IMR-90 (cell line): Measurements from ENCODE around the gene CDK5. TPM values are rescaled to one million over a fixed set of nuclear protein-coding genes. Genes with fewer than 3 reads are reported as not detected.

Experiments
- ATAC-seq: fragments of 200-7000 bp; cut with Tn5 transposase; 2 replicates; pipeline ENCODE4 v1.9.1; 2020; ENCODE audit warnings: low read depth, mild to moderate bottlenecking, moderate library complexity
- BruUV-seq: library from RNA; stranded (reverse); fragments of 400-500 nt; replicated peaks from 2 replicates; lab custom pipeline; 2021; lab: Mats Ljungman, UMichigan
- CTCF ChIA-PET: fragments of 300-600 bp; formaldehyde crosslinking; extraction: SDS; loops from one replicate; lab custom pipeline; 2021; ENCODE audit warnings: antibody characterized with exemption; lab: Yijun Ruan, JAX
- POLR2A ChIA-PET: fragments of 300-600 bp; sonication (Branson Sonifier 250); formaldehyde crosslinking; loops from one replicate; lab custom pipeline; 2022; ENCODE audit warnings: antibody characterized with exemption; ENCODE audit not compliant: unreplicated experiment; lab: Charles Lee
- DNase-seq: peaks from one replicate; pipeline ENCODE4 v3.0.0; 2013
- H2AFZ ChIP-seq: replicated peaks from 2 replicates; pipeline ENCODE3; 2013; ENCODE audit warnings: low read length, mild to moderate bottlenecking; ENCODE audit not compliant: poor library complexity
- H2AK5ac ChIP-seq: 2 replicates; pipeline ENCODE4 v1.6.1; 2013; ENCODE audit warnings: low read depth, low read length, inconsistent platforms
- H2AK9ac ChIP-seq: replicated peaks from 2 replicates; pipeline ENCODE3; 2013; ENCODE audit warnings: mild to moderate bottlenecking, low read depth, low read length, moderate library complexity; ENCODE audit not compliant: poor library complexity
- H2BK120ac ChIP-seq: 2 replicates; pipeline ENCODE4 v1.6.1; 2013; ENCODE audit warnings: low read depth, low read length, inconsistent platforms
- H2BK15ac ChIP-seq: 3 replicates; pipeline ENCODE4 v1.6.1; 2013; ENCODE audit warnings: low read depth, low read length, inconsistent platforms
- H2BK20ac ChIP-seq: 2 replicates; pipeline ENCODE4 v1.6.1; 2013; ENCODE audit warnings: low read depth, mild to moderate bottlenecking, inconsistent platforms, low read length, moderate library complexity
- H2BK5ac ChIP-seq: 2 replicates; pipeline ENCODE4 v1.6.1; 2013; ENCODE audit warnings: mild to moderate bottlenecking, low read depth, low read length, inconsistent platforms; ENCODE audit not compliant: poor library complexity, severe bottlenecking
- H3K14ac ChIP-seq: replicated peaks from 2 replicates; pipeline ENCODE4 v1.6.1; 2013; ENCODE audit warnings: low read depth, low read length, inconsistent platforms
- H3K18ac ChIP-seq: 2 replicates; pipeline ENCODE4 v1.6.1; 2013; ENCODE audit warnings: low read depth, low read length, control low read depth
- H3K23ac ChIP-seq: 2 replicates; pipeline ENCODE4 v1.6.1; 2013; ENCODE audit warnings: low read depth, low read length, inconsistent platforms
- H3K27ac ChIP-seq: 2 replicates; pipeline ENCODE4 v1.5.1; 2013; ENCODE audit warnings: mild to moderate bottlenecking, control low read depth, low read length; ENCODE audit not compliant: insufficient read depth
- H3K27me3 ChIP-seq: 2 replicates; pipeline ENCODE4 v1.6.1; 2013; ENCODE audit warnings: low read length; ENCODE audit not compliant: control insufficient read depth, insufficient read depth
- H3K36me3 ChIP-seq: 2 replicates; pipeline ENCODE4 v1.6.1; 2013; ENCODE audit warnings: low read length, mixed read lengths; ENCODE audit not compliant: control insufficient read depth, insufficient read depth
- H3K4ac ChIP-seq: 2 replicates; pipeline ENCODE4 v1.6.1; 2013; ENCODE audit warnings: low read depth, low read length, inconsistent platforms
- H3K4me1 ChIP-seq: 2 replicates; pipeline ENCODE4 v1.6.1; 2013; ENCODE audit warnings: low read length, mixed read lengths; ENCODE audit not compliant: control insufficient read depth, insufficient read depth
- H3K4me2 ChIP-seq: 2 replicates; pipeline ENCODE4 v1.6.1; 2013; ENCODE audit warnings: low read depth, mild to moderate bottlenecking, control low read depth, low read length, moderate library complexity
- H3K4me3 ChIP-seq: 2 replicates; pipeline ENCODE4 v1.5.1; 2013; ENCODE audit warnings: low read depth, mild to moderate bottlenecking, control low read depth, low read length, moderate library complexity; ENCODE audit not compliant: insufficient read depth
- H3K56ac ChIP-seq: 2 replicates; pipeline ENCODE4 v1.6.1; 2013; ENCODE audit warnings: low read length, inconsistent platforms; ENCODE audit not compliant: insufficient read depth; ENCODE audit errors: extremely low read depth
- H3K79me1 ChIP-seq, 2 experiments: 2 replicates each; pipeline ENCODE4 v1.6.1; 2013; ENCODE audit warnings: low read length in 2 of 2, inconsistent platforms in 1 of 2, low read depth in 1 of 2
- H3K9ac ChIP-seq: 2 replicates; pipeline ENCODE4 v1.6.1; 2013; ENCODE audit warnings: low read depth, low read length, control low read depth
- H3K9me1 ChIP-seq: 2 replicates; pipeline ENCODE4 v1.6.1; 2013; ENCODE audit warnings: low read length, inconsistent platforms; ENCODE audit not compliant: insufficient read depth
- H3K9me3 ChIP-seq: 2 replicates; pipeline ENCODE4 v1.6.1; 2013; ENCODE audit warnings: low read length; ENCODE audit not compliant: control insufficient read depth, insufficient read depth
- H4K20me1 ChIP-seq: 2 replicates; pipeline ENCODE4 v1.6.1; 2013; ENCODE audit warnings: low read length, inconsistent platforms; ENCODE audit not compliant: insufficient read depth
- H4K5ac ChIP-seq: 2 replicates; pipeline ENCODE4 v1.6.1; 2013; ENCODE audit warnings: mild to moderate bottlenecking, low read depth, low read length, control low read depth
- H4K8ac ChIP-seq, 2 experiments: 2 replicates each; pipeline ENCODE4 v1.6.1; 2013; ENCODE audit warnings: low read depth in 2 of 2, low read length in 2 of 2, control low read depth in 1 of 2, inconsistent platforms in 1 of 2
- H4K91ac ChIP-seq: 2 replicates; pipeline ENCODE4 v1.6.1; 2013; ENCODE audit warnings: low read depth, low read length, inconsistent platforms; ENCODE audit not compliant: insufficient read depth
- CHD1 ChIP-seq: IDR thresholded peaks from 2 replicates; pipeline ENCODE4 v1.6.1; 2012; ENCODE audit warnings: low read depth, low read length, improper control_type of control experiment
- FOS ChIP-seq: fragments of 150-350 bp; IDR thresholded peaks from 2 replicates; pipeline ENCODE4 v1.6.1; 2016; ENCODE audit warnings: low read depth, low read length
- MAZ ChIP-seq: IDR thresholded peaks from 2 replicates; pipeline ENCODE4 v1.6.1; 2012; ENCODE audit warnings: low read depth, mild to moderate bottlenecking, low read length, improper control_type of control experiment, moderate library complexity, borderline replicate concordance
- POLR2A ChIP-seq: IDR thresholded peaks from 2 replicates; pipeline ENCODE4 v1.6.1; 2012; ENCODE audit warnings: mild to moderate bottlenecking, low read depth, low read length
- RAD21 ChIP-seq: IDR thresholded peaks from 2 replicates; pipeline ENCODE4 v1.6.1; 2012; ENCODE audit warnings: low read length, improper control_type of control experiment
- RCOR1 ChIP-seq: IDR thresholded peaks from 2 replicates; pipeline ENCODE4 v1.6.1; 2012; ENCODE audit warnings: mild to moderate bottlenecking, low read length, improper control_type of control experiment; ENCODE audit not compliant: insufficient replicate concordance
- WGBS, 2 experiments: methylation state at CpG; one replicate each; pipeline versions ENCODE4 v1.1.5 to v1.1.7; 2013; ENCODE audit warnings: missing lambda C conversion rate in 2 of 2; ENCODE audit not compliant: insufficient read length in 1 of 2; ENCODE audit errors: extremely low coverage in 2 of 2; 5-methylcytosine and 5-hydroxymethylcytosine counted together
- dilution Hi-C: fragments of 300-500 bp; cut with HindIII; formaldehyde crosslinking; loops from one replicate; pipeline ENCODE4 v1.14.3; 2018; ENCODE audit warnings: low sequenced_read_pairs; ENCODE audit not compliant: unreplicated experiment
- in situ Hi-C: fragments of 300-500 bp; cut with MboI; formaldehyde crosslinking; loops from 3 replicates; pipeline ENCODE4 v1.14.3; 2019; ENCODE audit warnings: low sequenced_read_pairs, inconsistent platforms, mixed read lengths
- intact Hi-C: fragments of 100-400 bp; cut with micrococcal nuclease; formaldehyde crosslinking; loops from 2 replicates; pipeline ENCODE4 v1.10.0; 2022
- polyA plus RNA-seq, 3 experiments: library from polyadenylated mRNA; depleted of rRNA; stranded (reverse); fragments of >200 nt; gene quantifications; 2 replicates each; pipeline ENCODE4 v1.2.3, GENCODE V29; 2012; ENCODE audit warnings: low replicate concordance in 1 of 3
- total RNA-seq: library from RNA; depleted of rRNA; stranded (reverse); fragments of >200 nt; gene quantifications from 2 replicates; pipeline ENCODE4 v1.2.3, GENCODE V29; 2012
- TF ChIP-seq, protein P1 (sequence below): fragments of 150-350 bp; IDR thresholded peaks from 2 replicates; pipeline ENCODE4 v1.6.1; 2017; ENCODE audit warnings: mild to moderate bottlenecking, antibody characterized with exemption, low read length, low read depth

CDK5 gene
- total and polyA plus RNA-seq, 2 of the 4 experiments (the other 2 are of a cell fraction), result 22.4 to 34.8 TPM

GRCh38 chr7:151088856-151089699 lies 31.4 kb upstream of the CDK5 start:
- peak overlapping the region; percentile 2; the same call in 1 of the 2 replicates for H2BK20ac ChIP-seq

More at GRCh38 chr7:151088856-151089699, 31.4 kb upstream of the CDK5 start:
- Histone ChIP-seq H3K9me1 (peaks cover 8% of the 10 kb centered on the region; the same call in 1 of the 2 replicates), H3K4me2 (peak overlapping the region; percentile 54), H2BK120ac (peak overlapping the region; percentile 52), H3K4ac (peak overlapping the region; percentile 81), H3K36me3 (peaks cover 11% of the 10 kb centered on the region; the same call in 1 of the 2 replicates), H3K14ac (peak overlapping the region; percentile 89), H2BK5ac (peak overlapping the region; percentile 51), H3K27ac (peak overlapping the region; percentile 50), H3K9me3 (no peaks in the 10 kb centered on the region), H2AK5ac (peak overlapping the region; percentile 77), H3K4me3 (peak overlapping the region; percentile 86), H3K79me1 (peaks cover 4 to 58% of the 10 kb centered on the region in 2 experiments; a peak in 2 of 4 replicates), H4K8ac (peak overlapping the region; percentile 8 to 25; a peak in 3 of 4 replicates), H4K5ac (peak overlapping the region; percentile 4; the same call in 1 of the 2 replicates), H4K20me1 (peaks cover 65% of the 10 kb centered on the region), H3K23ac (peak overlapping the region; percentile 96), H3K18ac (0 out of 2 replicates have a peak overlapping the region, but pooled peaks have one; percentile 6), H2AFZ (peak overlapping the region; percentile 81), H3K56ac (peak overlapping the region; percentile 49), H3K9ac (peak overlapping the region; percentile 80), H3K4me1 (peaks cover 21% of the 10 kb centered on the region), H2BK15ac (peak overlapping the region; percentile 2; the same call in 1 of the 3 replicates), H2AK9ac (peak overlapping the region; percentile 76), H3K27me3 (no peaks in the 10 kb centered on the region), H4K91ac (peak overlapping the region; percentile 70)
- BruUV-seq, result no TSS peak
- in situ Hi-C loops (no loop called here), dilution Hi-C loops (no loop called here), intact Hi-C loops (loop anchor here (1.0 kb wide), 1 partner anchor 22 kb away; no protein-coding TSS in a partner anchor)
- ATAC-seq (peak; percentile 31), DNase-seq (peak; percentile 76)
- CTCF ChIA-PET, result interaction anchor here (0.9 to 1.3 kb wide), 4 partner anchors 21 to 35 kb away, joined by 3 to 4 read pairs (median 3); no protein-coding TSS in a partner anchor
- 8% methylated on average over 12 of the region's 30 CpGs; no CpG with 5 or more reads in 1 of the 2 experiments for WGBS, 2 experiments
- POLR2A ChIA-PET, result interaction anchor here (0.5 to 1.0 kb wide), 2 partner anchors 19 to 24 kb away, joined by 3 to 5 read pairs; no protein-coding TSS in a partner anchor
- TF ChIP-seq, protein P1, sequence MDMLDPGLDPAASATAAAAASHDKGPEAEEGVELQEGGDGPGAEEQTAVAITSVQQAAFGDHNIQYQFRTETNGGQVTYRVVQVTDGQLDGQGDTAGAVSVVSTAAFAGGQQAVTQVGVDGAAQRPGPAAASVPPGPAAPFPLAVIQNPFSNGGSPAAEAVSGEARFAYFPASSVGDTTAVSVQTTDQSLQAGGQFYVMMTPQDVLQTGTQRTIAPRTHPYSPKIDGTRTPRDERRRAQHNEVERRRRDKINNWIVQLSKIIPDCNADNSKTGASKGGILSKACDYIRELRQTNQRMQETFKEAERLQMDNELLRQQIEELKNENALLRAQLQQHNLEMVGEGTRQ, result 0 out of 2 replicates have a peak, but pooled peaks have one; percentile 15
- TF ChIP-seq CHD1, result no peak
- peak; percentile 69; the same call in 1 of the 2 replicates for TF ChIP-seq POLR2A
- TF ChIP-seq RCOR1, result peak; percentile 40
- TF ChIP-seq FOS, result no peak
- TF ChIP-seq MAZ, result no peak; the same call in none of the 2 replicates
- no peak for TF ChIP-seq RAD21
